PC-3 (cell line): ENCODE data around the gene AGXT.
A peak's percentile ranks its signal among the peaks of the same experiment; 100 is the strongest.

ENCODE experiments used
- CTCF ChIP-seq: fragments of 300-600 bp; sonication (generic); conservative IDR thresholded peaks from 2 replicates; pipeline ENCODE4 v1.5.1; 2017; ENCODE audit warnings: antibody characterized with exemption, low read depth, mild to moderate bottlenecking, low read length
- EZH2 ChIP-seq: fragments of 300-600 bp; sonication (generic); IDR thresholded peaks from one replicate; pipeline ENCODE4 v1.6.1; 2017; ENCODE audit warnings: antibody characterized with exemption, mild to moderate bottlenecking, low read length; ENCODE audit not compliant: unreplicated experiment
- EZH2phosphoT487 ChIP-seq: fragments of 300-600 bp; sonication (generic); IDR thresholded peaks from 2 replicates; pipeline ENCODE4 v1.6.1; 2018; ENCODE audit warnings: mild to moderate bottlenecking, antibody characterized with exemption, low read length, borderline replicate concordance

GRCh38 chr2:240913810-240914644, 45.4 kb downstream of the AGXT start:
- TF ChIP-seq CTCF (peak; percentile 91), EZH2 (no peak), EZH2phosphoT487 (no peak)
